Fibroblast of mammary gland (primary cell): ENCODE measurements around the gene PERCC1.
A peak's percentile ranks its signal among the peaks of the same experiment; 100 is the strongest.
"Not testable (repeated sequence)": the region's sequence is repeated elsewhere in the genome, so short reads cannot be mapped to it uniquely, and the experiment has no call there.

Experiments used
- DNase-seq: peaks from one replicate; pipeline ENCODE4 v3.0.0-alpha.2; 2010; ENCODE audit warnings: low read depth
- H3K4me3 ChIP-seq: 2 replicates; pipeline ENCODE4 v1.5.1; 2011; ENCODE audit warnings: low read depth, mild to moderate bottlenecking, low read length, moderate library complexity; ENCODE audit not compliant: control insufficient read depth
- TF ChIP-seq, protein P1 (sequence below): conservative IDR thresholded peaks from 2 replicates; pipeline ENCODE4 v1.5.1; 2011; ENCODE audit warnings: low read depth, low read length, inconsistent platforms; ENCODE audit not compliant: control insufficient read depth, insufficient read depth

The PERCC1 gene

DNA sequence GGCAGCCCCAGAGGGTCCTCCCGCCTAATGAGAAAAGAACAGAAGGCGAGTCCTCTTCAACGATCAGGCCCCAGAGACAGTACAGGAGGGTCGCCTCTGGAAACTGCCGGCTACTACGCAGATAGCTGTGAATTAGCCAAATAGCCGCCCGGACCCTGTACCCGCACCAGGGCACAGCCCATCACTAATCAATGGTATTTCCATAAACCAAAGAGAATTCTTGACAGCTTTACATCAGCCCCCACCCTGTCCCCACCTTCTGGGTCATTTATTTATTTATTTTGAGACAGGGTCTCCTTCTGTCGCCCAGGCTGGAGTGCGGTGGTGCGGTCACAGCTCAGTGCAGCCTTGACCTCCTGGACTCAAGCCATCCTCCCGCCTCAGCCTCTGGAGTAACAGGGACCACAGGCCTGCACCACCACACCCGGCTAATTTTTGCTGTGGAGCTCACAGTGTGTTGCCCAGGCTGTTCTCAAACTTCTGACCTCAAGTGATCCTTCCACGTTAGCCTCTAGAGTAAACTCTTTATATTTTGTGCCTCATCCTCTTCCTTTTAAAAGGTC, 44.8 kb downstream of the PERCC1 start:
- peak overlapping the region; percentile 60 for H3K4me3 ChIP-seq
- TF ChIP-seq, protein P1, sequence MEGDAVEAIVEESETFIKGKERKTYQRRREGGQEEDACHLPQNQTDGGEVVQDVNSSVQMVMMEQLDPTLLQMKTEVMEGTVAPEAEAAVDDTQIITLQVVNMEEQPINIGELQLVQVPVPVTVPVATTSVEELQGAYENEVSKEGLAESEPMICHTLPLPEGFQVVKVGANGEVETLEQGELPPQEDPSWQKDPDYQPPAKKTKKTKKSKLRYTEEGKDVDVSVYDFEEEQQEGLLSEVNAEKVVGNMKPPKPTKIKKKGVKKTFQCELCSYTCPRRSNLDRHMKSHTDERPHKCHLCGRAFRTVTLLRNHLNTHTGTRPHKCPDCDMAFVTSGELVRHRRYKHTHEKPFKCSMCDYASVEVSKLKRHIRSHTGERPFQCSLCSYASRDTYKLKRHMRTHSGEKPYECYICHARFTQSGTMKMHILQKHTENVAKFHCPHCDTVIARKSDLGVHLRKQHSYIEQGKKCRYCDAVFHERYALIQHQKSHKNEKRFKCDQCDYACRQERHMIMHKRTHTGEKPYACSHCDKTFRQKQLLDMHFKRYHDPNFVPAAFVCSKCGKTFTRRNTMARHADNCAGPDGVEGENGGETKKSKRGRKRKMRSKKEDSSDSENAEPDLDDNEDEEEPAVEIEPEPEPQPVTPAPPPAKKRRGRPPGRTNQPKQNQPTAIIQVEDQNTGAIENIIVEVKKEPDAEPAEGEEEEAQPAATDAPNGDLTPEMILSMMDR, result no peak
- DNase-seq, result no peak

DNA sequence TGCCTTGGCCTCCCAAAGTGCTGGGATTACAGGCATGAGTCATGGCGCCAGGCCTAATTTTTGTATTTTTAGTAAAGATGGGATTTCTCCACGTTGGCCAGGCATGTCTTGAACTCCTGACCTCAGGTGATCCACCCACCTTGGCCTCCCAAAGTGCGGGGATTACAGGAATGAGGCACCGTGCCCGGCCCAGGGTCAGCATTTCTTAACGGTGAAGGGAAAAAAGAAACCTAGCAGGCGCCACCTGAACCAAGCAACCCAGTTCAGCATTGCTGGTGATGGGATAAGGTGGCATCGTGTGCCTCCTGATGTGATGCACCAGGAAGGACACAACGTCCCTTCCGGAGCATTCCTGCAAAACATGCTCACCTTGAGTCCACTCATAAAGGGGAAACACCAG, 46.2 kb downstream of the PERCC1 start:
- DNase-seq, result no peak
- TF ChIP-seq, protein P1, result no peak
- H3K4me3 ChIP-seq, result no peak overlapping the region

DNA sequence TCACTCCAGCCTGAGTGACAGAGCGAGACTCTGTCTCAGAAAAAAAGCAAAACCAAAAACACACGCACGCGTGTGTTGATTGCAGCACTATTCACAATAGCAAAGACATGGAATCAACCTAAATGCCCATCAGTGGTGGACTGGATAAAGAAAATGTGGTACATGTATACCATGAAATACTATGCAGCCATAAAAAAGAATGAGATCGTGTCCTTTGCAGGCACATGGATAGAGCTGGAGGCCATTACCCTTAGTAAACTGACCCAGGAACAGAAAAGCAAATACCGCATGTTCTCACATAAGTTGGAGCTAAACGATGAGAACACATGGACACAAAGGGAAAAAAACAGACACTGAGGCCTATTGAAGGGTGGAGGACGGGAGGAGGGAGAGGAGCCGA, 48.1 kb downstream of the PERCC1 start:
- not testable (repeated sequence) for H3K4me3 ChIP-seq, DNase-seq

DNA sequence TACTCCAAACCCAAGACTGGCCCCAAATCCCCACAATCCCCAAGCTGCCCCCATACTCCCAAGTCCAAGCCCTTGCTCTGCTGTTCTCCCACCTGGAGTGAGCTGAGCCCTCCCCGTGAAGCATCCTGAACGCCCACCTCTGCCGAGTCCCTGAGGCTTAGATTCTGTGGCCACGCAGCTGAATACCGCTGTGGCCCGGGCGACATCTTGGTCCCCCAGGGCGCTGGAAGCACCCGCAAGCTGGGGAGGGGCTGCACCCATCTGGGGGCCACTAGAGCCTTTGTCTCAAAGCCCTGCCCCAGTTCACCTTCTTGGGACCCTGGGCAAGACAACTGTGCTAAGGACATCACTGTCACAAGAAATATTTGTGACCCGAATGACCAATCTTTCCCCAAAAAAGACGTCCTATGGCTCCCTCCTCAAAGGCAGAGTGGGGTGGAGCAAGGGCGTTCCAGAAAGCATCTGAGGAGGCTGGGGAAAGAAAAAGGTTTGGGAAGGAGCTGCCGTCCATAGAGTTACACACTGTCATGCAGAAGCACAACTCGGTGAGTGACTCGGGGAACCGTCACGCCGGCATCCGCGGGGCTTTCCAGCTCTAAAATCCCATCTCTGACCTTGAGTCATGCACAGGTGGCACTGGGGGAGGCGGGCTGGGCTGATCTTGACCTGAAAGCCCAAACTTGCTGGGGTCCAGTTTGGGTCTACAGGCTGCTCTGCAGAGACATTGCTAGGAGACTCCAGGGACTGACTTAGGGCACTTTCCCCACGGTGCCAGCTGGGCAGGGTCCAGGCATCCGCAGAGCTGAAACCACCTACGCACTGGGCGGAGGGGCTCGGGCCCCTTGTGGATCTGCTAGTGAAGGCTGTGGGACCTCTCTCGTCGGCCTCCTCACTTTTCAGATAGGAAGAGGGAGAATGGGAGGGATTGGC, 51.3 kb downstream of the PERCC1 start:
- peak; percentile 63 for DNase-seq
- H3K4me3 ChIP-seq, result no peak overlapping the region
- TF ChIP-seq, protein P1, result no peak
